Lung (tissue), 12 donors: ENCODE results near the gene CENPQ. TPM values are rescaled to one million over a fixed set of nuclear protein-coding genes. Genes with fewer than 3 reads are reported as not detected.

ENCODE experiments used
- ATAC-seq: fragments of 200-7000 bp; cut with Tn5 transposase; one replicate; pipeline ENCODE4 v1.9.1; 2020; ENCODE audit warnings: moderate number of reproducible peaks; ENCODE audit not compliant: insufficient read depth, low FRiP score
- DNase-seq, 3 donors: peaks; one replicate each; pipeline ENCODE4 v3.0.0-alpha.2; 2013 to 2017
- H3K27ac ChIP-seq, 2 donors: one replicate each; pipeline ENCODE4 v1.5.1; 2013; ENCODE audit warnings: mild to moderate bottlenecking in 2 of 2, moderate library complexity in 2 of 2, control low read depth in 1 of 2, inconsistent platforms in 1 of 2, low read depth in 1 of 2, low read length in 1 of 2
- H3K27me3 ChIP-seq, 3 donors: one replicate each; pipeline ENCODE4 v1.5.1; 2013; ENCODE audit warnings: low read length in 2 of 3; ENCODE audit not compliant: control insufficient read depth in 3 of 3, insufficient read depth in 3 of 3
- H3K36me3 ChIP-seq, 4 donors: one replicate each; pipeline ENCODE4 v1.5.1; 2013; ENCODE audit warnings: low read length in 4 of 4, mild to moderate bottlenecking in 1 of 4, moderate library complexity in 1 of 4; ENCODE audit not compliant: control insufficient read depth in 4 of 4, insufficient read depth in 4 of 4
- H3K4me1 ChIP-seq, 5 donors: one replicate each; pipeline ENCODE4 v1.5.1; 2013; ENCODE audit warnings: low read length in 5 of 5, mild to moderate bottlenecking in 2 of 5, moderate library complexity in 1 of 5; ENCODE audit not compliant: control insufficient read depth in 5 of 5, insufficient read depth in 5 of 5
- H3K4me3 ChIP-seq: one replicate; pipeline ENCODE4 v1.5.1; 2013; ENCODE audit warnings: mild to moderate bottlenecking, control low read depth, moderate library complexity
- H3K9ac ChIP-seq, 2 donors: one replicate each; pipeline ENCODE4 v1.5.1; 2013; ENCODE audit warnings: low read length in 2 of 2, control low read depth in 1 of 2; ENCODE audit not compliant: insufficient read depth in 1 of 2
- H3K9me3 ChIP-seq, 4 donors: one replicate each; pipeline ENCODE4 v1.5.1; 2013; ENCODE audit warnings: low read length in 3 of 4, mild to moderate bottlenecking in 1 of 4, moderate library complexity in 1 of 4; ENCODE audit not compliant: control insufficient read depth in 4 of 4, insufficient read depth in 3 of 4
- CTCF ChIP-seq: IDR thresholded peaks from 2 replicates; pipeline ENCODE4 v1.5.1; 2012; ENCODE audit warnings: mild to moderate bottlenecking; ENCODE audit errors: control extremely low read depth, extremely low read depth
- WGBS, 2 donors: extraction: QIAGEN DNeasy Blood & Tissue Kit; methylation state at CpG; one replicate each; pipeline ENCODE4 v1.1.7; 2013; 5-methylcytosine and 5-hydroxymethylcytosine counted together
- polyA plus RNA-seq, 2 donors: library from polyadenylated mRNA; stranded (reverse); fragments of 200-250 nt; gene quantifications; one replicate each; pipeline ENCODE4 v1.2.1, GENCODE V29; 2013
- total RNA-seq, 2 donors: library from RNA; depleted of rRNA in 1 of 2; stranded (reverse); fragments of >200 nt in 1 of 2; gene quantifications; one replicate each; pipeline ENCODE4 v1.2.1, GENCODE V29; 2014 to 2021
- donor health status: control.
- donor health status: control.
- donor health status: Bipolar disorder and iron deficiency.
- donor health status: healthy.
- donor health status: DM: yes; HTN: yes; CAD: no.

The CENPQ gene
- total and polyA plus RNA-seq, 4 donors = 3.5 to 9.2 (median 3.6) TPM

DNA sequence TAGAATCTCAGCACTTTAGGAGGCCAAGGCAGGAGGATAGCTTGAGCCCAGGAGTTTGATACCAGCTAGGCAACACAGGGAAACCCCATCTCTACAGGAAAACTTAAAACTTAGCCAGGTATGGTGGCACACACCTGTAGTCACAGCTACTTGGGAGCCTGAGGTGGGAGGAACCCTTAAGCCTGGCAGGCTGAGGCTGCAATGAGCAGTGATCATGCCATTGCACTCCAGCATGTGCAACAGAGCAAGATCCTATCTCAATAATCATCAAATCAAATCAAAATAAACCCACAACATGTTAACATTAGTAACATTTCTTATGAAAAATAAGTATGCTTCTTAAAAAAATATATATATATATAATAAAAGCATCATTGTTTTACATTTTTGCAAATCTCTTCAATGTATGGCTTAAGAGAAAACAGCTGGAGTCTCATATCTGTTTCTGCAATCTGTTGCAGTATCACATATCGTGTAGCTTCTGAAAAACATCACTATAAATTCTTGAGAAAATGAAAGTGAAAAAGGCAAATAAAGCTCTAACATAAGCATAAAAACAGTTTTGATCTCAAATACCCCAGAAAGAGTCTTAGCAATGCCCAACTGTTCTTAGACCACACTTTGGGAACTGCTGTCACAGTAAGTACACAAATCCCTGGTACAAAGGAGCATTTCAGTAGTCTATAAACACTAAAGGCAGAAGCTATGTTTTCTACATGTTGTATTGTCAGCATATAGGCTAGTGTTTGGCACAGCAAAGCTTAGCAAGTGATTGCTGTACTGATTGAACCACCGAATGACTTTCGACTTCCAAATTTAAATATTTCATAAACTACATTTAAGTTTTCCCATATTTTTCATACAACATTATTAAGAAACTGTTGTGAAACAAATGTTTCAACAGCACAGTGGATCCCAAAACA, 8.1 kb upstream of the CENPQ start:
- peaks cover 0 to 3% (median 0%) of the 10 kb centered on the region in 5 donors for H3K4me1 ChIP-seq
- H3K9ac ChIP-seq = no peak overlapping the region
- no peak overlapping the region for H3K27ac ChIP-seq
- H3K27me3 ChIP-seq = no peaks in the 10 kb centered on the region
- no peaks in the 10 kb centered on the region for H3K9me3 ChIP-seq
- ATAC-seq (no peak), DNase-seq (no peak)
- peaks cover 5 to 46% (median 20%) of the 10 kb centered on the region in 4 donors for H3K36me3 ChIP-seq
- TF ChIP-seq CTCF = no peak
- WGBS, 2 donors = 85 to 91% methylated on average over 3 of the region's 3 CpGs
- H3K4me3 ChIP-seq = no peak overlapping the region

GRCh38 chr6:49457771-49458170, 5.4 kb upstream of the CENPQ start:
- Histone ChIP-seq H3K9me3 (no peaks in the 10 kb centered on the region), H3K4me3 (no peak overlapping the region), H3K27ac (no peak overlapping the region), H3K27me3 (no peaks in the 10 kb centered on the region), H3K4me1 (peaks cover 0 to 8% (median 5%) of the 10 kb centered on the region in 5 donors), H3K36me3 (peaks cover 5 to 38% (median 13%) of the 10 kb centered on the region in 4 donors), H3K9ac (no peak overlapping the region)
- ATAC-seq (no peak), DNase-seq (no peak)
- WGBS, 2 donors = 88 to 92% methylated on average over 4 of the region's 4 CpGs
- no peak for TF ChIP-seq CTCF

- H3K9me3 ChIP-seq = no peaks in the 10 kb centered on the region
- H3K27me3 ChIP-seq = no peaks in the 10 kb centered on the region
- H3K4me1 ChIP-seq = peaks cover 0 to 13% (median 5%) of the 10 kb centered on the region in 5 donors
- peaks cover 2 to 14% (median 4%) of the 10 kb centered on the region in 4 donors for H3K36me3 ChIP-seq
- peak overlapping the region; percentile 85 to 92 for H3K9ac ChIP-seq
- peak overlapping the region in 1 of 2 donors; percentile 98 for H3K27ac ChIP-seq
- no peak overlapping the region for H3K4me3 ChIP-seq
- DNase-seq (peak in 2 of 3 donors; percentile 23 to 24), ATAC-seq (no peak)
- WGBS, 2 donors = 37 to 39% methylated on average over 3 of the region's 3 CpGs
- TF ChIP-seq CTCF = no peak
These were observed 1.1 kb upstream of the CENPQ start for GRCh38 chr6:49462071-49462470.
